Cerebellar cortex (tissue), 1 donor: ENCODE results near the gene PAGR1.
"Not testable (repeated sequence)": the region's sequence is repeated elsewhere in the genome, so short reads cannot be mapped to it uniquely, and the experiment has no call there.

ENCODE experiments used
- DNase-seq: peaks from one replicate; pipeline ENCODE4 v3.0.0-alpha.2; 2015; ENCODE audit warnings: low spot score

Gene PAGR1

GRCh38 chr16:29864205-29864604 lies 48.3 kb downstream of the PAGR1 start:
- DNase-seq = no peak

GRCh38 chr16:29868396-29869009 lies 52.6 kb downstream of the PAGR1 start:
- DNase-seq = no peak

GRCh38 chr16:29869067-29869466 lies 53.1 kb downstream of the PAGR1 start:
- DNase-seq = not testable (repeated sequence)
